Measurements from ENCODE around the gene UAP1.

- TF ChIP-seq POLR2A (IDR thresholded peaks at IDR 0.05) (no peak), POLR2AphosphoS5 (IDR thresholded peaks at IDR 0.05) (no peak)
These were observed 10.2 kb downstream of the UAP1 start for GRCh38 chr1:162571696-162572095.
